Adrenal gland (tissue), 12 donors: ENCODE data around the gene CUX1. TPM values are rescaled to one million over a fixed set of nuclear protein-coding genes. Genes with fewer than 3 reads are reported as not detected.

Source experiments
- DNase-seq, 7 donors: peaks; one replicate each; pipeline ENCODE4 v3.0.0-alpha.2; 2019 to 2020
- H3K27ac ChIP-seq, 5 donors: fragments of 200-600 bp; sonication (generic) in 4 of 5; 1 replicate in 3 of 5; 2 replicates in 2 of 5; pipeline versions ENCODE4 v1.5.1 to v1.8.0; 2016 to 2020; ENCODE audit warnings: mild to moderate bottlenecking in 1 of 5
- H3K27me3 ChIP-seq: fragments of 200-600 bp; 2 replicates; pipeline ENCODE4 v1.8.0; 2021
- H3K36me3 ChIP-seq, 2 donors: fragments of 200-600 bp; replicated peaks in 1 of 2; 1 replicate in 1 of 2; 2 replicates in 1 of 2; pipeline versions ENCODE4 v1.5.1 to v1.8.0; 2018 to 2022
- H3K4me1 ChIP-seq, 2 donors: fragments of 200-600 bp; replicated peaks in 1 of 2; 1 replicate in 1 of 2; 2 replicates in 1 of 2; pipeline versions ENCODE4 v1.5.1 to v1.8.0; 2018 to 2021
- H3K4me3 ChIP-seq, 4 donors: fragments of 200-600 bp; sonication (generic) in 3 of 4; one replicate each; pipeline ENCODE4 v1.5.1; 2016 to 2018
- H3K9me3 ChIP-seq, 3 donors: fragments of 200-600 bp; sonication (generic) in 1 of 3; replicated peaks in 1 of 3; 1 replicate in 2 of 3; 2 replicates in 1 of 3; pipeline versions ENCODE4 v1.5.1 to v1.8.0; 2016 to 2021
- POLR2A ChIP-seq, 2 donors: fragments of 450-650 bp; IDR thresholded peaks; one replicate each; pipeline ENCODE4 v1.6.1; 2017; ENCODE audit warnings: antibody characterized with exemption in 2 of 2, mild to moderate bottlenecking in 2 of 2, moderate library complexity in 1 of 2
- WGBS, 4 donors: extraction: QIAGEN DNeasy Blood & Tissue Kit in 2 of 4; methylation state at CpG; one replicate each; pipeline versions ENCODE4 v1.1.5 to v1.1.7; 2013 to 2017; 5-methylcytosine and 5-hydroxymethylcytosine counted together
- intact Hi-C, 2 donors: fragments of 100-400 bp; cut with DNase I; formaldehyde crosslinking; loops; one replicate each; pipeline versions ENCODE4 v1.14.1 to v1.15.0; 2022 to 2023
- polyA plus RNA-seq, 3 donors: library from polyadenylated mRNA; stranded (reverse); fragments of 200-250 nt in 2 of 3; fragments of 350-450 nt in 1 of 3; fragmentation: Illumina TruSeq in 1 of 3; extraction: RNeasy Lipid Tissue Mini Kit (QIAGEN cat#74804) in 1 of 3; gene quantifications; one replicate each; pipeline ENCODE4 v1.2.3, GENCODE V29; 2013 to 2014
- total RNA-seq, 9 donors: library from RNA; depleted of rRNA in 4 of 9; stranded (reverse); fragments of >200 nt in 4 of 9; fragments of 120-200 nt in 1 of 9; fragmentation: NEBNext Ultra II Directional in 1 of 9; extraction: Animal tissue kit (Norgen Biotek cat#: 25700) in 1 of 9; gene quantifications; one replicate each; pipeline versions ENCODE4 v1.1.0 to v1.2.4, GENCODE V29; 2013 to 2023
- TF ChIP-seq, protein P1 (sequence below), 6 experiments: fragments of 450-650 bp in 4 of 6; fragments of 200-600 bp in 2 of 6; sonication (generic) in 1 of 6; IDR thresholded peaks; 1 replicate in 5 of 6; 2 replicates in 1 of 6; pipeline versions ENCODE4 v1.5.1 to v1.8.0; 2016 to 2021; ENCODE audit warnings: antibody characterized with exemption in 6 of 6, mild to moderate bottlenecking in 2 of 6, moderate library complexity in 1 of 6
- donor health status: healthy with polysubstance abuse.
- donor health status: Bipolar disorder and iron deficiency.
- donor health status: DM: yes; HTN: yes; CAD: no.
- donor health status: DM: no; HTN: no; CAD: no.
- donor health status: DM: no; HTN: no; CAD: no.
- donor health status: DM: yes; HTN: yes; CAD: no.

CUX1 gene
- total and polyA plus RNA-seq, 12 donors, result 17.2 to 72.6 (median 58.3) TPM

DNA sequence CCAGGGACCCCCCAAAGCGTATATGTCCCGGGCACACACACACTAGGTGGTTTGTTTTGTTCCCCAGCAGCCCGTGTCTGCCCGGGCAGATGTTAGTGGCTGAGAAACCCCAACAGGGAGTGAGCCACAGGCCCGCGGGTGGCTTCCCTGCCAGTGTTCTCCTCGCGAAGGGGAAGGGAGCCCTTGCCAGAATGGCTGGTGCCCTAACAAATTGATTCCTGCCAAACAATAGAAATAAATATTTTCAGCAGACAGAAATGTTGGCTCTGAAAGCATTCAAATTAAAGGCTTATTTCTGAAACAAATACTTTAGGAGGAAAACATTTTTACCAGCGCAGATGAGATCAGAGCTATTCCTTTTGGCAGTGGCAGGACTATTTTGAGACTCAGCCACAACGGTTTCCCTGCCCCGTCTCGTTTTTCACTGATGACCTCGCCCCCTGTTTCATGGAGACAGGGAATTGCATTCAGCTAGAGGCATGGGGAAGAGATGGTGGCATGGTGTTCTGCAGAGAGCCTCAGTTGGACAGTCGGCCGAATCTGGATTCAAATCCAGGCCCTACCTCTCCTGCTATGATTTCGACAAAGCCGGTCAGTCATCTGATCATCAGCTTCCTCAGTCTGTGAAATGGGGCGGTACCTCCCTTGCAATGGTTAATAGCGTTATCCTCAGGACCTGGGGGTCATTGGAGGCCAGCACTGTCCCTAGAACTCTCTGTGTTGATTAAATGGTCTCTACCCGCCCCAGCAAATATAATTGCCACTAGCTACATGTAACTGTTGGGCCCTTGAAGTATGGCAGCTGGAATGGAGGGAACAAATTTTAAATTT lies 84.5 kb downstream of the CUX1 start:
- TF ChIP-seq, protein P1, sequence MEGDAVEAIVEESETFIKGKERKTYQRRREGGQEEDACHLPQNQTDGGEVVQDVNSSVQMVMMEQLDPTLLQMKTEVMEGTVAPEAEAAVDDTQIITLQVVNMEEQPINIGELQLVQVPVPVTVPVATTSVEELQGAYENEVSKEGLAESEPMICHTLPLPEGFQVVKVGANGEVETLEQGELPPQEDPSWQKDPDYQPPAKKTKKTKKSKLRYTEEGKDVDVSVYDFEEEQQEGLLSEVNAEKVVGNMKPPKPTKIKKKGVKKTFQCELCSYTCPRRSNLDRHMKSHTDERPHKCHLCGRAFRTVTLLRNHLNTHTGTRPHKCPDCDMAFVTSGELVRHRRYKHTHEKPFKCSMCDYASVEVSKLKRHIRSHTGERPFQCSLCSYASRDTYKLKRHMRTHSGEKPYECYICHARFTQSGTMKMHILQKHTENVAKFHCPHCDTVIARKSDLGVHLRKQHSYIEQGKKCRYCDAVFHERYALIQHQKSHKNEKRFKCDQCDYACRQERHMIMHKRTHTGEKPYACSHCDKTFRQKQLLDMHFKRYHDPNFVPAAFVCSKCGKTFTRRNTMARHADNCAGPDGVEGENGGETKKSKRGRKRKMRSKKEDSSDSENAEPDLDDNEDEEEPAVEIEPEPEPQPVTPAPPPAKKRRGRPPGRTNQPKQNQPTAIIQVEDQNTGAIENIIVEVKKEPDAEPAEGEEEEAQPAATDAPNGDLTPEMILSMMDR (IDR thresholded peaks at IDR 0.05), result no peak
- TF ChIP-seq POLR2A (IDR thresholded peaks at IDR 0.05), result no peak
- H3K4me3 ChIP-seq, result no peak overlapping the region
- H3K9me3 ChIP-seq, result no peaks in the 10 kb centered on the region
- H3K4me1 ChIP-seq, result peaks cover 0 to 9% of the 10 kb centered on the region in 2 donors
- H3K27ac ChIP-seq, result peak overlapping the region in 1 of 5 donors; percentile 44
- no peaks in the 10 kb centered on the region for H3K36me3 ChIP-seq
- intact Hi-C loops, result no loop called here
- peak in 1 of 7 donors; percentile 34 for DNase-seq
- 73 to 79% (median 76%) methylated on average over 17 to 20 of the region's 20 CpGs for WGBS, 4 donors
- H3K27me3 ChIP-seq, result no peaks in the 10 kb centered on the region

DNA sequence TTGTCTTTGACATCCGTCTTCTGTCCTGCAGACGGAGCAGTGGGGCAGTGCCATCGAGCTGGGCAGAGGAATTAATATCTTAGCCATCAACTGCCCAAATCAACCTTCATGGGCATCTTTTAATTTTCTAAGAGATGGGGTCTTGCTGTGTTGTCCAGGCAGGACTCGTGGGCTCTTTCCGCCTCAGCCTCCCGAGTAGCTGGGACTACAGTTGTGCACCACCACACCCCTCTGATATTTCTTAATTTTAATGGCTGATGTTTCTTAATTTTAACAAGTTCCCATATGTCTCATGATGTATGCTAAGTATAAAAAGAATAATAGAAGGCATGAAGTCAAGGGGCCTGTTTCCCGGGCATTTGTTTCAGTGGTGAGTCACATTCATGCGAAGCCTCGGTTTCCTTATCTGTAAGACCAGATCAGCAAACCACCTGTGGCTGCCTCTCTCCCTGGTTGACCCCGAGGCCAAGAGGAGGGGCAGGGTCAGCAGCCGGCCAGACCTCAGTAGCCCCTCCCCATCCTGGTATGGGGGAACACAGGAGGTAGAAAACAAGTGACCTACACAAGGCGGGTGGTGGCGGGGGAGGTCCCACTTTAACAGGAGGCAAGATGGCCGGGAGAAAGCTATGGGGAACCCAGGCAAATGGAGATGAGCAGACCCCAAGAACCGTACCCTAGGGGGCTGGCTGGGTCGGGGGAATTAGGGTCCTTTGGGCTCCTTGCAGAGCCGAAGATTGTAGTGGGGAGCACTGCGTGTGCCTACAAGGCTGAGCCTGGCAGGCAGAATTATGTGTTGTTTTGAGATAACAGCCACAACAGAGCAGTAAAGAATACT lies 85.5 kb downstream of the CUX1 start:
- TF ChIP-seq, protein P1 (IDR thresholded peaks at IDR 0.05), result no peak
- no peak for TF ChIP-seq POLR2A (IDR thresholded peaks at IDR 0.05)
- no peak overlapping the region for H3K27ac ChIP-seq

DNA sequence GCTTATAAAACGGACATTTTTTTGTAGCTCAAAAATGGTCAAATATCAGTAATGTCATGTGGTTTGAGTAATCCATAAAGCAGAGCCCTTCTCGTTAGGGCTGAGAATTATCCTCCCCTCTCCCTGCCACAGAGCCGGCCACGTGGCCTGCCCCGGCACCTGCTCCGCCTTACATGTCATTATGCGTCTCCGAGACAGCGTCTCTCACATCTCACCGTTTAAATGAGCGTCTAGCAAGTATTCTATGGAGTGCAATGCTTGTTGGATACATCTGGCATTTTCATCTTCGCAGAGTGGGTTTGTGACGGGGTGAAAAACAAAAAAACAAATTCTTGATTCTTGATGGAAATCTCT lies 86.1 kb downstream of the CUX1 start:
- no peak overlapping the region for H3K4me3 ChIP-seq
- 92 to 95% (median 94%) methylated on average over 13 of the region's 13 CpGs for WGBS, 4 donors
- peaks cover 0 to 9% of the 10 kb centered on the region in 2 donors for H3K4me1 ChIP-seq
- intact Hi-C loops, result no loop called here
- no peaks in the 10 kb centered on the region for H3K9me3 ChIP-seq
- H3K27ac ChIP-seq, result no peak overlapping the region
- no peaks in the 10 kb centered on the region for H3K27me3 ChIP-seq
- no peaks in the 10 kb centered on the region for H3K36me3 ChIP-seq
- no peak for TF ChIP-seq POLR2A (IDR thresholded peaks at IDR 0.05)
- TF ChIP-seq, protein P1 (IDR thresholded peaks at IDR 0.05), result no peak
- DNase-seq, result no peak

More for the DNA sequence above, 85.5 kb downstream of the CUX1 start:
- Histone ChIP-seq H3K4me3 (no peak overlapping the region), H3K9me3 (no peaks in the 10 kb centered on the region), H3K4me1 (peaks cover 0 to 9% of the 10 kb centered on the region in 2 donors), H3K27me3 (no peaks in the 10 kb centered on the region), H3K36me3 (no peaks in the 10 kb centered on the region)
- intact Hi-C loops, result no loop called here
- WGBS, 4 donors, result 89 to 92% (median 91%) methylated on average over 17 to 18 of the region's 18 CpGs
- no peak for DNase-seq

DNA sequence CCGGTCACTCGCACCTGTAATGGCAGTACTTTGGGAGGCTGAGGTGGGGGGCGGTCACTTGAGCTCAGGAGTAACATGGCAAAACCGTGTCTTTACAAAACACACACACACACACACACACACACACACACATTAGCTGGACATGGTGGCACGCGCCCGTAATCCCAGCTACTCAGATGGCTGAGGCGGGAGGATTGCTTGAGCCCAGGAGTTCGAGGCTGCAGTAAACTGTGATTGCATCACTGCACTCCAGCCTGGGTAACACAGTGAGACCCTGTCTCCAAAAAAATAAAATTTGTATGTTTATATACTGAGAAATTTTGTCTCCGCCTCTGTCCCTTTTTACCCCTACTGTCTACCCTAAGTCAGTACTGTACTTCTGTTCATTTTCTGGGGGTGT lies 86.6 kb downstream of the CUX1 start:
- no peak for DNase-seq
- Histone ChIP-seq H3K27me3 (no peaks in the 10 kb centered on the region), H3K4me3 (no peak overlapping the region), H3K9me3 (no peaks in the 10 kb centered on the region), H3K27ac (no peak overlapping the region), H3K4me1 (peaks cover 0 to 9% of the 10 kb centered on the region in 2 donors), H3K36me3 (no peaks in the 10 kb centered on the region)
- TF ChIP-seq, protein P1 (IDR thresholded peaks at IDR 0.05), result no peak
- TF ChIP-seq POLR2A (IDR thresholded peaks at IDR 0.05), result no peak
- 91 to 98% (median 94%) methylated on average over 10 of the region's 10 CpGs for WGBS, 4 donors
- intact Hi-C loops, result no loop called here
